RPMI7951 (cell line): ENCODE measurements around the gene ZNF362. TPM values are rescaled to one million over a fixed set of nuclear protein-coding genes. Genes with fewer than 3 reads are reported as not detected.

Experiments
- DNase-seq: peaks from one replicate; pipeline ENCODE4 v3.0.0-alpha.2; 2012; ENCODE audit warnings: low read depth
- total RNA-seq: library from RNA; depleted of rRNA; stranded (reverse); fragments of >200 nt; shearing (Covaris generic); gene quantifications from 2 replicates; pipeline ENCODE4 v1.2.3, GENCODE V29; 2014

ZNF362 gene
- total RNA-seq, 1 experiment from 2014 or later: 8.9 TPM

DNA sequence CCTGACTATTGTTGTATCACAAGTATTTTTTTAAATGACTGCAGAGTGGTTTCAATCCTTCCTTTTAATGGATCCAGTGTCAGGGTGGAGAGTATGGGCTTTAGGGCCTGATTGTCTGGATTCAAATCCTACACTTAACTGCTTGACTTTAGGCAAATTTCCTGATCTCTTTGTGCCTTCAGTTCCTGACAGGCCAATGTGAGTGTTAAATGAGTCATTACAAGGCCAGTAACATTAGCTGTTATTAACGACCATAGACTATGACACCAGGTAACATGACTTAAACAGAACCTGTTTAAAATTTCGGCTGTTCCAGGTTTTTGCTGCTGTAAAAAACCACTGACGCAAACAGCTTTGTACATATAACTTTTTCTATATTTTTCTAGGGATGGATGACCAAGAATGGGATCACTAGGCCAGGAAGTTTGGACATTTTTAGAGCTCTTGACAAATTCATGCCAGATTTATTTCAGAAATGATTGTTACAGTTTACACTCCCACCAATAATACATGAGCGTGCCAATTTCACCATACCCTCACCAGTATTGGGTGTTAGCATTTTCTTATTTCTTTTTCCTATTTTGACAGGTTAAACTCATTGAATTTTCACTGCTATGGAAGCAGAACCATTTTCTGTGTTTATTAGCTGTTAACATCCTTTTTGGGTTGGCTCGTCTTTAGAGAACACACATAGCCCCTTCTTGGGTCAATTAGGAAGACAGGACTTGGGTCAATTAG, 11.3 kb downstream of the ZNF362 start:
- DNase-seq: no peak

DNA sequence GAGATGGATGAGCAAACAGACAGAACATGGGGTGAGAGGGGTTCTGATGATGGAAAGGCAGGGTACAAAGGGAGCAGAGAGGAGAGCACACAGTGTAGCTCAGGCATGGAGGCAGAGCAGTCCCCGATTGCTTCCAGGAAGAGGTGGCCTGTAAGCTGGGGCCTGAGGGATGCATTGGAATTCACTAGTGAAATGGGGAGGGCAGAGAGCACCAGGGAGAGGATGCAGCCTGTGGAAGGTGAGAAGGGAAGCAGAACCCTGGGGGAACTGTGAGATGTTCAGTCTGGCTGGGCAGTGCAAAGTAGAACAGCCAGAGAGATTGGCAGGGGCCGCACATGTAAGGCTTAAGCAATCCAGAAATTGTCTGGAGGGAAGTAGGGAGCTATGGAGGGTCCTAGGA, 12.2 kb downstream of the ZNF362 start:
- no peak for DNase-seq

DNA sequence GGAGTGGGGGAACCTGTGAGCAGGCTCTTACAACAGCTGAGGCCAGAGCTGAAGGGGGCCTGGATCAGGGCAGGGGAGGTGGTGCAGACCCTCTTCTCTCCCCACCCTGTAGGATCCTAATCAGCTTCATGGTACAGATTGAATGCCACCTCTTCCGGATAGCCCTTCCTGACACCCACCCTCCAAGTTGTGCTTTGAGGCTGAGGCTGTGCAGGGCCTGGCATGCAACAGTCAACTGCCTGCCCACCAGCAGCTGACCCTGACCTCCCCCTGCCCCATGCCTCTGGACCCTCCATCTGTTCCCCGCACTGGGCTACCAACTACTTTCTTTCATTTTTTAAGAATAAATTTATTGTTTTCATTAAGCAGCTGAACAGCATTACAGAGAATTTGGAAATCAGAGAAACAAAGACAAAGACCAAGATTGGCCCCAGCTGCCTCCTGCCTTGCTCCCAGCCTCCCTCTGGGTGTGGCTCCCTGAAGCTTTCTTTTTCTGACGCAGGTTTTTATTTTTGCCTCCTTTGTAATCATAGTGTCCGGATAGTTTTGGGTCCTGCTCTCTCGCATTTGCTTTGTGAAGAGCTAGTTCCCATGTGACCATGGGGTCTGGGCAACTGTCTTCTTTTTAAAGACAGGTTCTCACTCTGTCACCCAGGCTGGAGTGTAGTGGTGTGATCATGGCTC, 12.8 kb downstream of the ZNF362 start:
- DNase-seq: no peak

DNA sequence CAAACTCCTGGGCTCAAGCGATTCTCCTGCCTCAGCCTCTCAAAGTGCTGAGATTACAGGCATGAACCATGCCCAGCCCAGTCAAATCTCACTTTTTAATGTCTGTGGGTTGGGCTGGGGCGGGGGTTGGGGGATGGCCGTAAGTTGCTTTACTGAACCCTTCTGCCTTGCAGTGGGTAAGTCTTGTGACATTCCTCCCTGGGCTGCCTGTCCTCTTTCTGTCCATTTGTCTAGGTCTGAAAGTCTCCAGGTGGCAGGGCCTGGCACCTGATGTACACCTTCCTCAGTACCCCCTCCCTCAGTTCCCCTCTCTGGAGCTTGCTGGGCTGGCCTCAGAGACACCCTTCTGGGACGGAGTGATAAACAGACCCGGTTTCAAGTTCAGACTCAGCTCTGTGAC, 13.3 kb downstream of the ZNF362 start:
- DNase-seq: no peak

DNA sequence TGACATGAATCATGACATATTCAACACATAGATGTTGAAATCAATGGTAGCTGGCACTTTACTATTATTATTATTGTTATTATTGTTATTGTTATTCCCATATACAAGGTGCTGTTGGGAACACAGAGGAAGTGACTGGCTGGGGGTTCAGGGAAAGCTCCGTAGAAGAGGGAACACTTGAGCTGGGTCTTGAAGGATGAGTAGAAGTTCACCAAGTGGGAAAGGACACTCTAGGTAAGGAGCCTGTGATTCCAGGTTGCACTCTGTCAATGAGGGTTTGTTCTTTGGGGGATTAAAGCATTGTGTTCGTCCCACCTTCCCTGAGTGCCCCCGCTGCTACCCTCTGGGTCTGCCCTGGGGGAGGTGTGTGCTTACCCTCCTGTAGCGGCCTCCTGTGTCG, 14.1 kb downstream of the ZNF362 start:
- DNase-seq: no peak

DNA sequence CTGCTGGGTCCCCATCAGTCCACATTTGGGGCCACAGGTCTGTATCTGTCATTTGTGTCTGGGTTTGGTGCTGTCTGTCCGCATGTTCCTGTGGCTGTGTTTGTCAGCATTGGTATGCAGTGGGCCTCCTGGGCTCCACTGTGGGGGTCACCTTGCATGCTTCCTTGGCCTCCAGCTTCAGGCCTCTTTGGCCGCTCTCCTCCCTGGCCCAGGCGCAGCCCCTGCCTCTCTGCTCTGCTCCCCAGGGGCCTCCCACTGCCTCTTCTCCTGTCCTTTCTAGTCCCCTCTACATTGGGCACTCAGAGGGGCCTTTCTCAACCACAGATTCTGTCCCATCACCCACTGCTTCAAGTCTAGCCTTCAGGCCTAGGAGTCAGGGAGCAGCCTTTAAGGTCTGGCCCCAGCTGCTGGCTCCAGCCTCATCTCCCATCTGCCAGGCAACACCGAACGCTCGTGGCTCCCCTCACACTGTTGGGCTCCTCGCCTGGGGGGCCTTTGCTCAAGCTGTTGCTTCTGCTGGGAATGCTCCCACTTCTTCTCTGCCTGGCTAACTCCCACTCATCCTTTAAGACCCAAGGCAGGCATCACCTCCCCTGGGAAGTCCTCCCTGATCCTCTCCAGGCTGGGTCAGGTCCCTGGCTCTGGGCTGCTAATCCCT, 14.6 kb downstream of the ZNF362 start:
- no peak for DNase-seq

DNA sequence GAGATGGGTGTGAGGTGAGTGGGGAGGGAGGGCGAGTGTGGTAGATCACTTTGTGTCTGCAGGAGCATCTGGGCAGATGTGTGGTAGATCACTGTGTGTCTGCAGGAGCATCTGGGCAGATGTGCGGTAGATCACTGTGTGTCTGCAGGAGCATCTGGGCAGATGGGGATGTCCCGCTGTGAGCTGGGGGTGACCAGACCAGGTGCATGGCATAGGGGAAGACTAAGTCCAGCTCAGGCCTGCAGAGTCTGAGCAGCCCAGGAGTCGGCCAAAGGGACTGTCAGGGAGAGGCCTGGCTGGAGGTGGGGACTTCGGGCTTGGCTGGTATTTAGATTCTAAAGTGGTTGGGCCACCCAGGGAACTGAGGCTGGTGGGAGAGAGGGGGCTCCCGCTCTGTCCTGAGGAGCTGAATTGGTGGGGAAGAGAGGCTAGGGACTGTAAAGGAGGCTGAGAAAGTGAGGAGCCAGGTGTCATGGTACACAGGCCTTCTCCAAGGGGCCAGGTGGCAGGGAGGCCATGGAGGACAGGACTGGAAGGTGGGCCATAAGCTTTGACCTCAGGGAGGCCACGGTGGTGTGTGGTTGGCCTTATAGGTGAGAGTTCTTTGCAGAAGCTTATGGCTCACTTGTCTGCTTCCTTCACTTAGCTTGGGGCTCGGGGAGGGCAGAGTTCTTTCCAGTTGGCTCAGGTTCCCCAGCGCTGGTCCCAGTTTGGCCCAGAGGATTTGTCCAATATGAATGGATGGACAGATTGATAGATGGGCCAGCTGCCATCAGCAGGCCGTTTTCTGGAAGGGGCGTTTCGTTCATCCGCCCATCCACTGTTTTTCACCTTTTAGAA, 15.6 kb downstream of the ZNF362 start:
- no peak for DNase-seq

DNA sequence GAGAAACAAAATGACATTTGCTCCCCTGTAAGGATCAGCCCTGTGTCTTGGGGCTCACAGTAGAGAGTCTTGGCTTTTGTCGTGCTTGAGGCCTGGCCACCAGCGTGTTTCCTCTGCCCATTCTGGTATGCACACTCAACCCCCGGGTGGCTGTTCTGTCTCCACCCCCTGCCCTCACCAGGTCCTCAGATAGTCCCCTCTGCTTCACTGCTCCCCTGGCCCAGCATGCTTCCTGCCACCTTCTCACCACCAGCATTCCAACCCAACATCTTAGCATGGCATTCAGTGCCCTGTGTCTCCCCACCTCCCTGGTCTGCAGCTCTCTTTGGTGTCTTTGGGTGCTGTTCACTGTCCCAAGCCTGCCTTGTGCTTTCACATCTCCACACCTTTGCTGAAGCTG, 16.2 kb downstream of the ZNF362 start:
- DNase-seq: no peak

DNA sequence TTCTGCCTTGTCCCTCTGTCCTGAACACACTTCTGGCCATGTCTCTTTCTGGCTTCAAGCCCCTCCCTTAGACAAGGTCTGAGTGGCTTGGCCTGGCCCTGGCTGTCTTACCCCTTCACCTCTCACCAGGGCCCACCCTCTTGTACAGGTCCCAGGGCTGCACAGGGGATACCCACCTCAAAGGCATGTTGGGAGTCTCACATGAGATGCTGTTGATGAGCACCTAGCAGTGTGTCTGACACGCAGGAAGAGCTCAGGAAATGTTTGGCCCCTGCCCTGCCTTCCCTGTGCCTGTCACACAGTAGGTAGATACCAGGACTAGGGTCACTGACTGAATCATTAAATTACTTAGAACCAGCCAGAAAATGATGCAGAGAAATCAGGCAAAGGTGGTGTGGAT, 16.6 kb downstream of the ZNF362 start:
- no peak for DNase-seq

DNA sequence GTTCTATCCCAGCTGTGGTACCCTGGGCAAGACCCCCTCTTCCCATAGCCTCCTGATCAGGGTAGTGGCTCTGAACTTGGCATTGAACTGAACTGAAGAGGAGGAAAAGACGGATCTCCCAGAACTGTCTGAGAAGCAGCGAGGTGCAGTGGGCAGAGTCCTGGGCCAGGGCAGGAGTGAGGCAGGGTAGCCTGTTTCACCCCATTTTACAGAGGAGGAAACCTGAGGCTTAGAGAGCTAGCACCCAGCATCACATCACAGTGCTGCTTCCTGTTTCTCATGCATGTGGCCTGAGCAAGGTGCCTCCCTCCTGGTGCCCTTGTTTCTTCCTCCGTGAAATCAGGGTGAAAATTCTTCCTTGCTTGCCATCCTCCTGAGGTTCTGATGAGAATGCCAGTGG, 17.1 kb downstream of the ZNF362 start:
- DNase-seq: no peak

DNA sequence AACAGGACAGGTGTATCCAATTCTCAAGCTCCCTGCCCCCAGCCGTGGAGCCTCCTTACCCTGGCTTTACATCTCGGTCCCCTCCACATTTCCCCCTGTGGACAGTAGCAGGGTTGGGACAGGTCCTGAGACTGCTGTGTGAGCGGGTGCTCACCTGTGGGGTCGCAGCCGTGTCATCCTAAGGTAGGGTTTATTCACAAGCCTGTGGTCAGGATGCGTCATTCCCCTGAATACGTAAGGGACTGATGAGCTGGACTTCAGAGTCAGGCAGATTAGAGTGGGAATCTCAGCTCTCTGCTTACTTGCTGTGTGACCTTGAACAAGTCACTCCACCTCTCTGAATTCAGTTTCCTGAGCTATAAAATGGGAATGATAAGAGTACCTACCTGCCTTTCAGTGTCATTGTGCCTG, 17.7 kb downstream of the ZNF362 start:
- no peak for DNase-seq

DNA sequence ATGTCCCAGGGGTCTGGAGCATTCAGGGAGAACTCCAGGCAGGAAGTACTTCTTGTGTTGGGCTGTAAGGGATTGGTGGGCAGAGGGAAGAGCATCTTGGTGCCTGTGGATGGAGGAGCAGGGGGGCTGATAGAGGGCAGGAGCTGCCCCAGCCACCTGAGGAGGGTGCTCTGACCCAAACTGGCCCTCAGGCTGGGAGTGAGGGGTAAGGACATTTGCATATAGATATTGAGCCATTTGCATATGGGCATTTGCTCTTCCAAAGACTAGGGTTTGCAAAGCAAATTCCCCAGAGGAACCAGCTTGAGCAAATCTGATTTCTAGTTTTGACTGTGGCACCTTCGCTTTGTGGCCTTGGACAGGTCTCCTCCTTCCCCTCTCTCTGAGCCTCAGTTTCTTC, 18.2 kb downstream of the ZNF362 start:
- no peak for DNase-seq

DNA sequence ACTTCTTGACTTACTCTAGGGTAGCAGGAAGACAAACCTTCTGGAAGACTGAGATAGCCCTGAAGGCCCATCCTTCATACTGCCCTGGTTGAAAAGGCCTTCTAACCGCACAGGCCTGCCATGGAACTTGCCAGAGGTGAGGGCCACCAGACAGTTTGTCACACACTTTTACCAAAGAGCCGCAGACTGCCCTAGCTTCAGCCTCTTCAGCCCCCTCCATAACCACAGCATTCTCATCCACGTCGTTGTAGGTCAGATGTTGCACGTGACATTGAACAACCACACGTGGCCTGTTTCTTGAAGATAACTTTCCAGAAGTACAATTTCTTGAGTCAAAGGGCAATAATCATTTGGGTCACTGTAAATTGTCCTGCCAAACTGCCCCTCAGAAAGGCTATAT, 18.9 kb downstream of the ZNF362 start:
- DNase-seq: no peak

DNA sequence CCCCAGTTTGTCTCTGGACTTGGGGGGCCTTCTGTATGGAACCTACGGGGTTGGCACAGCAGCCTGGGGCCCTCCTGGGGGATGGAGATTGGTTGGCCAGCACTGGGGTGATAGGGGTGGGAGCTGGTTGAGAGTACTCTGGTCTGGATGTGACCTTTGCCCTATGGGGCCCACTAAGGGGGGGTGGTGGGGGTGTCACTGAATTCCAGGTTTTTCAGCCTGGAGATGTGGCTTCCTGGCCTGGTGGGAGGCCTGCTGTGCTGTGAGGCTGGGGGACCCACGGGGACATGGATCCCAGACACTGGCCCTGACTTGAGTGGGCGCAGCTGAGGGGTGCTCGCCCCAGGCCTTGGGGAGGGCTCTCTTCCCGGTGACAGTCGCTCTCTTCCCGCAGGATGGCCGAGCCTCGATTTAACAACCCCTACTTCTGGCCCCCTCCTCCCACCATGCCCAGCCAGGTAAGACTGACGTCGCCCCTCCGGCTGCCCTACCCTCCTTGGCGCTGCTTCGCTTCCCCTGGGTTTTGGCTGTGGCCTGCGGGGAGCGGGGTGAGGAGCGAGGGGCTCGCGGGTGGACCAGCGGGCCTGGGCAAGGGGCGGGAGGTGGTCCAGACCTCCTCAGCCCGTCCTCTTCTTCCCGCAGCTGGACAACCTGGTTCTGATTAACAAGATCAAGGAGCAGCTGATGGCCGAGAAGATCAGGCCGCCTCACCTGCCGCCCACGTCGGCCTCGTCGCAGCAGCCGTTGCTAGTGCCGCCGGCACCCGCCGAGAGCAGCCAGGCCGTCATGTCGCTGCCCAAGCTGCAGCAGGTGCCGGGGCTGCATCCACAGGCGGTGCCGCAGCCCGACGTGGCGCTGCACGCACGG, 19.6 kb downstream of the ZNF362 start:
- DNase-seq: no peak

DNA sequence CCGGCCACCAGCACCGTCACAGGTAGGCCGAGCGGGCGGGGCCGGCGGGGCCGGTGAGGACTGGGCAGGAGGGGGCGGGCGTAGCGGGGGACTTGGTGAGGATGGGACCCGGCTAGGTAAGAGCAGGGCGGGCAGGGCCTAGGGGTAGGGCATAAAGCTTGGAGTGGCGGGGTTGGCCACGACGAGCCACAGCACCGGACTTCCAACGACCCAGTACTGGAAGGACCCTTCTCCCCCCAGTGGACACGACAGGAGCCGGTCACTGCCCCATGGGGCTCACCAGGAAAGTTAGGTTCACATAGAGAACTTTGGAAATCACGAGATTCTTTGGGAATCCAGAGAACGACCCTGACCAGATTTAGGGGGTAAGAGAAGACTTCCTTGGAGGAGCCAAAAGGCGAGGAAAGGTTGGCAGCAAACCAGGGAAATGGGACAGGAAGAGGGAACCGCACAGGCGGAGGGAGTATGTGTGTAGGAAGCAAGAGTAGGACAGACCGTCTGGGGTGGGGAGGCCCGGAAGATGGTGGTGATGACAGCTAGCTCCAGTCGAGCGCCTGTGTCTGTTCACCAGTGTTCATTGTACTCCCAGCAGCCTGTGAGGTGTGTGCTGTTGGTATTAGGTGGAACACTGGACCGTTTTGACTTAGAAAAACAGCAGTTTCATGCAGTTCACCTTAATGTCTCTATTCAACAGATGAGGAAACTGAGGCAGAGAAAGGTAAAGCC, 20.4 kb downstream of the ZNF362 start:
- no peak for DNase-seq

DNA sequence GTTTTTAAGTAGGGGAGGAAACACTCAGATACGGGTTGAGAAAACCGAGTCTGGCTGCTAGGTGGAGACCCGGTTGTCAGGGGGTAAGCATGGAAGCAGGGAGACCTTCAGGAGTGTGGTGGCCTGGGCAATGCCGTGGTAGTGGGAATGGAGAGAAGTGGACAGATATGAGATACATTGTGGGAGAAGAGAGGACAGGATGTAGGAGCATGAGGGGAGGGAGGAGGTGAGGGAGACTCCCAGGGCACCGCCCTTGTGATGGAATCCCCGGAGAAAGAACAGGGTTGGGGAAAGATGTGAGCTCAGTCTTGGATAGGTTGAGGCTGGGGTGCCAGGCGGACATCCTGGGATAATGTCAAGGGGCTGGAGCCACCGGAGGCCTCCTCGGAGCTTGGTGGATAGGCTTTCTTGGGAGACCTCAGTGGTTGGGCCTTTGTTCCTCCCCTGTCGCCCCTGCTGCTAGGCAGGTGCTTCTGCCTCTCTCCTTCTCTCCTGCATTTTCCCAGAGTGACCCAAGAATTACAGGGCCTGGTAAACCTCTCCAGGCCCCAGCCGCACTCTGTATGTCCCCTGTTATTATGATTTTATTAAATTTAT, 21.3 kb downstream of the ZNF362 start:
- no peak for DNase-seq

DNA sequence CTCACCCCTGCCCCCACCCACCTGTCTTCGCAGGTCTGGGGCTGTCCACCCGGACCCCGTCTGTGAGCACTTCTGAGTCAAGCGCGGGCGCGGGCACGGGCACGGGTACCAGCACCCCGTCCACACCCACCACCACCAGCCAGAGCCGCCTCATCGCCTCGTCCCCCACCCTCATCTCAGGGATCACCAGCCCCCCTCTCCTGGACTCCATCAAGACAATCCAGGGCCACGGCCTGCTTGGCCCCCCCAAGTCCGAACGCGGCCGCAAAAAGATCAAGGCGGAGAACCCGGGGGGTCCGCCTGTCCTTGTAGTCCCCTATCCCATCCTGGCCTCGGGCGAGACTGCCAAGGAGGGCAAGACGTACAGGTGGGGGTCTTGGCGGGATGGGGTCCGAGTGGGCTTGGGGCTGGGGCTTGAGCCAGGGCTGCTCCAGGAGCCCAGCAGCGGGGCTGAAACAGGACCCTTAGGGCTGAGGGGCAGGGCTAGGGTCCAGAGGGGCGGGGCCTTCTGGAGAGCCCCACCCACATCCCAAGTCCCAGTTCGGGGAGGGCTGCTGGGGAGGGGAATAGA, 23.9 kb downstream of the ZNF362 start:
- DNase-seq: no peak

DNA sequence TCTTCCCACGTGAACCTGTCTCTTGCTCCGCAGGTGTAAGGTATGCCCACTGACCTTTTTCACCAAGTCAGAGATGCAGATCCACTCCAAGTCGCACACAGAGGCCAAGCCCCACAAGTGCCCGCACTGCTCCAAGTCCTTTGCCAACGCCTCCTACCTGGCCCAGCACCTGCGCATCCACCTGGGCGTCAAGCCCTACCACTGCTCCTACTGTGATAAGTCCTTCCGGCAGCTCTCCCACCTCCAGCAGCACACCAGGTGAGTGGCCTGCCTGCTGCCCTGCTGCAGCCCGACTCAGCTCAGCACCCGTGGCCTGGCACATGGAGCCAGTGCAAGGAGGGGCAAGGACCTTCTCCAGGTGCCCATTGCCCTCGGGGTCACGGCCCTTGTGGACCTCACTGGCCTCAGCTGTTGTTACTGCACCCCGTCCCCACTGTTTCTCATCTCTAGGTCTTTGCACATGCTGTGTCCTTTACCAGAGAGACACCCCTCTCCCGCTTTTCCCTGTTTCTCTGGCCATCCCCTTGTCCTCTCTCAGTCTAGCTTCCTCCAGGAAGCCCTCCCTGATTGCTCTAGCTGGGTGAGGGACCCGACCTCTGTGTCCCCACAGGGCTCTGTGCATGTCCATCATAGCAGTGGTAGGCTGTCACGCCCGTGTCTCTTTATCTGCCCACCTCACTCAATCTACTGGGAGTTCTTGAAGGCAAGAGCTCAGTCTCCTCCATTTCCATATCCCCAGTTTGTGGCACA, 25.4 kb downstream of the ZNF362 start:
- no peak for DNase-seq

DNA sequence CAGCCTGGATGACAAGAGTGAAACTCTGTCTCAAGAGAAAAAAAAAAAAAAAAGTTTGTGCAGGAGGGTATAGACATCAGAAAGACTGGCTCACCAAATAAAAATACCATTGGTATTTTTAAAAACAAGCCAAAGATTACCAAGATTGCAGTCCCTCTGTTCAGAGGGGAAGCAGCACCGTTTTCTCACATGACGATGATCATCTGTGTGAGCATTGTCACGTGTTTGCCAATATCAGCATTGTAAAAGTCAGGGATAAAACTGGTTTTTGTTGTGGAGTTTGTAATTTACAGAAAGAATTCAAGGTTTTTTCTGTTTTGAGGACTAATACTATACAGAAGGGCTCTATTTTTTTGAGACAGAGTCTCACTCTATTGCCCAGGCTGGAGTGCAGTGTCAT, 26.5 kb downstream of the ZNF362 start:
- DNase-seq: no peak
